Parathyroid adenoma (tissue), 2 donors: ENCODE measurements around the gene ZNF484.
"Not testable (repeated sequence)": the region's sequence is repeated elsewhere in the genome, so short reads cannot be mapped to it uniquely, and the experiment has no call there.

Experiments used
- H2AFZ ChIP-seq: fragments of 300-600 bp; sonication (generic); one replicate; pipeline ENCODE4 v1.7.0; 2017; ENCODE audit warnings: antibody characterized with exemption, mild to moderate bottlenecking
- H3K27ac ChIP-seq: fragments of 300-600 bp; sonication (generic); one replicate; pipeline ENCODE4 v1.7.0; 2017
- H3K27me3 ChIP-seq: fragments of 300-600 bp; sonication (generic); one replicate; pipeline ENCODE4 v1.7.0; 2017; ENCODE audit warnings: low read length; ENCODE audit not compliant: control insufficient read depth, insufficient read depth
- H3K36me3 ChIP-seq: fragments of 300-600 bp; sonication (generic); one replicate; pipeline ENCODE4 v1.7.0; 2017; ENCODE audit warnings: low read length; ENCODE audit not compliant: control insufficient read depth, insufficient read depth
- H3K4me1 ChIP-seq: fragments of 300-600 bp; sonication (generic); one replicate; pipeline ENCODE4 v1.7.0; 2017; ENCODE audit warnings: control low read depth
- H3K4me2 ChIP-seq: fragments of 300-600 bp; sonication (generic); one replicate; pipeline ENCODE4 v1.7.0; 2017; ENCODE audit warnings: low read length
- H3K4me3 ChIP-seq: fragments of 300-600 bp; sonication (generic); one replicate; pipeline ENCODE4 v1.7.0; 2017; ENCODE audit warnings: low read depth, low read length
- H3K79me2 ChIP-seq: fragments of 300-600 bp; sonication (generic); one replicate; pipeline ENCODE4 v1.7.0; 2017; ENCODE audit warnings: control low read depth
- H3K9ac ChIP-seq: fragments of 300-600 bp; sonication (generic); one replicate; pipeline ENCODE4 v1.7.0; 2017; ENCODE audit warnings: mild to moderate bottlenecking
- H3K9me3 ChIP-seq: fragments of 300-600 bp; sonication (generic); one replicate; pipeline ENCODE4 v1.7.0; 2017; ENCODE audit warnings: low read length; ENCODE audit not compliant: control insufficient read depth
- CTCF ChIP-seq: fragments of 300-600 bp; sonication (generic); IDR thresholded peaks from one replicate; pipeline ENCODE4 v1.7.0; 2017; ENCODE audit warnings: antibody characterized with exemption, mild to moderate bottlenecking
- donor health status: primary hyperparathyroidism.

ZNF484 gene

DNA sequence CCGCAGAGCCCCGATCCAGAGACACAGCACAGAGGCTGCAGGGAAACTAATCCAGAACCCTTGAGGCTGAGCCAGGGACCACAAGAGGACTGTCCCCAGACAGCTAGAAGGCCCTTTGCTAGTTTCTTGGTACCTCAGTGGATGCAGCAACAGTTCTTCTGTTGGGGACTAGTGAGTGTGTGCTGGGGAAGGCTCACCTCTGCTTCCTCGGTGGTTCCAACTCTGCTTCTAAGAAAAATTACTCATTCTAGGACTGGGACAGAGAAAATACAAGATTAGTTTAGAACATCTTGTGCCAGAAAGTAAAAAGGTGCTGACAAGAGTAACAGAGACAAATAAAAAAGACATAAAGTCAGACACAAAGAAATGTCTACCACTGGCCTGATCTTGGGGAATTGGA lies 19.5 kb upstream of the ZNF484 start:
- no peaks in the 10 kb centered on the region for H3K4me1 ChIP-seq
- H3K4me3 ChIP-seq: no peak overlapping the region
- H3K27ac ChIP-seq: no peak overlapping the region
- H3K9me3 ChIP-seq: no peaks in the 10 kb centered on the region
- H3K4me2 ChIP-seq: no peak overlapping the region
- H2AFZ ChIP-seq: no peak overlapping the region
- no peaks in the 10 kb centered on the region for H3K36me3 ChIP-seq
- no peak for TF ChIP-seq CTCF
- H3K9ac ChIP-seq: no peak overlapping the region
- no peaks in the 10 kb centered on the region for H3K79me2 ChIP-seq
- H3K27me3 ChIP-seq: no peaks in the 10 kb centered on the region

DNA sequence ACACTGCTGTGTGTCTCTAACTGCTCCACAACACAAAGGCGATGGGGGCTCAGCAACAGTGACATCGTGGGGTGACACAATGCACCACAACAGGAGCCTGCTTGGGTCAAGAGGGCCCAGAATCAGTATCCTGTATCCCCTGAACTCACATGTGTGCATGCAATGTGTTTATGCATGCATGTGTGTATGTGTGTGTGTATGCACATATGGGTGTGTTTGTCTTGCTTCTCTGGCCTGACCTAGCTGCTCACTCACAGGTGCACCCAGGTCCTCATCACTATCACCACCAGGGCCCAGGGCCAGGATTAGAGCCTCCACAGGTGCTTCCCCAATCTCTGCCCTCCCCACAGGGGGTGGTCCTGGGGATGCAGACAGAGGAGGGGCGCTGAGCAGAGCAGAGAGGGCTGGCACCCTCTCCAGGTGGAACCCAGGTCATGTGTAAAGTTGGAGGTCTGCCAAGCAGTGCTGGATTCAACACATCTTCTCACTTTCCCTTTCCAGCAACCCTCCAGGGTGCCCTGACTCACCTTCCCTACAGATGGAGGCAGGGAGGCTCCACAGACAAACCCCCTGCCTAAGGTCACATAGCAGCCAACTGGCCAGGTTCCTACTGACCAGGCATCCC lies 18.1 kb upstream of the ZNF484 start:
- TF ChIP-seq CTCF: no peak
- H3K4me1 ChIP-seq: no peaks in the 10 kb centered on the region
- H3K4me3 ChIP-seq: no peak overlapping the region
- no peak overlapping the region for H3K27ac ChIP-seq
- no peak overlapping the region for H2AFZ ChIP-seq
- no peak overlapping the region for H3K4me2 ChIP-seq
- H3K9me3 ChIP-seq: no peaks in the 10 kb centered on the region
- H3K36me3 ChIP-seq: no peaks in the 10 kb centered on the region
- H3K79me2 ChIP-seq: no peaks in the 10 kb centered on the region
- H3K9ac ChIP-seq: no peak overlapping the region
- no peaks in the 10 kb centered on the region for H3K27me3 ChIP-seq

DNA sequence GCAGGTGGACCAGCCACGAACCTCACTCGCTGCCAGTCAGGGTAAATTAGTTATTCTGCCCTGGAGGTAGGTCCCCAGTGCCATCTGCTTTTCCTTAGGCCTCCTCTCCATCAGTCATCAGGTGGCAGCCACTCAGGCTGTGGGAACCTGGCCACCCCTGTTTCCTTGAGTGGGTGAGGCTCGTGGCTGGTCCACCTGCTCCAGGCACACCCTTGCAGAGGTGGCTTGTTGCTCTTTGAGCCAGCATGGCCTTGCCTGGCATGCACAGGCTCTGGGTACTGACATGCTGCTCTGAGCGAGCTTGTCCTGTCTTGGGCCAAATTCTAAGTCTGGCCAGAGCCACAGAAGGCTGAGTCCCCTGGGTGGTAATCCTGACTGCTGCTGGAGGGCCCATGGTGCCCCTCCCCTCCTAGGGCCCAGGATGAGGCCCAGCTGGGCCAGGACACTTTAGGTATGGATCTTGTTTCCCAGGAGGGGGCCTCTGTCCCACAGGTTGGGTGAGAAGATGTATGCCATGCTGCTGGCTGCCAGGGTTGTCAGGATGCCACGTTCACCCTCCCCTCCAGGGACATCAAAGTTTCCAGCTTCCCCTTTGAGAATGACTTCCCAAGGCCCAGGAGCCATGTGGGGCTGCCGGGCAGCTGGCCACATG lies 17.0 kb upstream of the ZNF484 start:
- Histone ChIP-seq H2AFZ (no peak overlapping the region), H3K9ac (no peak overlapping the region), H3K27ac (no peak overlapping the region), H3K36me3 (no peaks in the 10 kb centered on the region), H3K9me3 (no peaks in the 10 kb centered on the region), H3K4me1 (no peaks in the 10 kb centered on the region), H3K79me2 (no peaks in the 10 kb centered on the region), H3K27me3 (no peaks in the 10 kb centered on the region), H3K4me3 (no peak overlapping the region), H3K4me2 (no peak overlapping the region)
- TF ChIP-seq CTCF: no peak

DNA sequence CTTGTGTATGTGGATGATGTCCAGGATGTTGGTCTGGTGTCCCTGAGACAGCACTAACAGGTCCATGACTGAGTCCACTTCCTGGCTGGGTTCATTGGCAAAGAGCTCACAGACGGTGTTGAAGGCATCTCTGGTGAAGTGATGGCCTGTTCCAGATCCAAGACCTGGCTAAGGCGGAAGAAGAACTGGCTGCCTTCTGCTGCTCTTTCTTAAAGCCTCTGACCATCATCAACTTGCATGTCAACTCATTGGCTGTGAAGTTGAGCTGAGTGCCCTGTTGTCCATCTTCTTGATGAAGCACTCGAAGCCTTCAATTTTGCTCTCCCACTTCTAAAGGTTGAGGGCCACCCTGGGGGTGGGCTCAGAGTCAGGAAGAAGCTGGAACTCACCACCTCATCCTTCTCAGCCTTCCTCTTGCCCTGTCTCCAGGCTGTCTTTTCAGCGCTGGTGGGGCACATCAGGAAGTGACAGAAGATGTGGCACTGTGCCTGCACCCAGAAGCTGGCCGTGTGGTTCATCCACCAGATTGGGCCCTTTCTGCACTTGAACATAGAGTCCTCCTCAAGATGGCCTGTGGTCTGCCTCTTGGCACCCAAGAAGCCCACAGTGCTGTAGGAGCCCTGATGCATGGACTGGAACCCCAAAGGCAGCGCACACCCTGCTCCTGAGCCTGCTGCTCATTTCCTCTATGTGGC lies 16.2 kb upstream of the ZNF484 start:
- not testable (repeated sequence) for H2AFZ ChIP-seq, H3K9ac ChIP-seq, H3K4me1 ChIP-seq, H3K4me2 ChIP-seq, H3K27ac ChIP-seq, H3K4me3 ChIP-seq, H3K79me2 ChIP-seq, H3K36me3 ChIP-seq, H3K27me3 ChIP-seq, H3K9me3 ChIP-seq

- H3K9ac ChIP-seq, H3K4me3 ChIP-seq, H3K4me2 ChIP-seq, H3K27ac ChIP-seq, H3K79me2 ChIP-seq, H2AFZ ChIP-seq, H3K4me1 ChIP-seq, H3K9me3 ChIP-seq, H3K36me3 ChIP-seq, H3K27me3 ChIP-seq: not testable (repeated sequence)
Measured at GRCh38 chr9:92892276-92892675, 14.4 kb upstream of the ZNF484 start.
